Endodermal cell (in vitro differentiated cells): Measurements from ENCODE around the gene WBP1L. TPM values are rescaled to one million over a fixed set of nuclear protein-coding genes. Genes with fewer than 3 reads are reported as not detected.

Experiments
- DNase-seq: peaks from one replicate; pipeline ENCODE4 v3.0.0-alpha.2; 2017
- H3K27ac ChIP-seq: 2 replicates; pipeline ENCODE4 v1.5.1; 2013; ENCODE audit warnings: mild to moderate bottlenecking, low read depth, low read length, moderate library complexity
- H3K27me3 ChIP-seq: 2 replicates; pipeline ENCODE4 v1.6.1; 2013; ENCODE audit warnings: mild to moderate bottlenecking, low read length, moderate library complexity; ENCODE audit not compliant: insufficient read depth, control insufficient read depth, poor library complexity, severe bottlenecking
- H3K36me3 ChIP-seq: 2 replicates; pipeline ENCODE4 v1.7.0; 2013; ENCODE audit warnings: mild to moderate bottlenecking, low read length, moderate library complexity; ENCODE audit not compliant: control insufficient read depth, insufficient read depth
- H3K4me1 ChIP-seq: one replicate; pipeline ENCODE4 v1.7.0; 2013; ENCODE audit warnings: low read length; ENCODE audit not compliant: control insufficient read depth, insufficient read depth
- H3K4me3 ChIP-seq: 2 replicates; pipeline ENCODE4 v1.5.1; 2013; ENCODE audit warnings: mild to moderate bottlenecking, low read length, moderate library complexity
- H3K9ac ChIP-seq: 2 replicates; pipeline ENCODE4 v1.6.1; 2013; ENCODE audit warnings: mild to moderate bottlenecking, low read length, moderate library complexity; ENCODE audit not compliant: poor library complexity, severe bottlenecking; ENCODE audit errors: extremely low read depth
- H3K9me3 ChIP-seq: 2 replicates; pipeline ENCODE4 v1.6.1; 2013; ENCODE audit warnings: mild to moderate bottlenecking, low read length, moderate library complexity; ENCODE audit not compliant: control insufficient read depth
- H3K27ac Mint-ChIP-seq: 2 replicates; pipeline ENCODE4 v1.8.0; 2020; ENCODE audit warnings: mixed read lengths
- H3K27me3 Mint-ChIP-seq: 2 replicates; pipeline ENCODE4 v1.8.0; 2021; ENCODE audit warnings: mild to moderate bottlenecking, mixed read lengths; ENCODE audit not compliant: insufficient read depth
- H3K36me3 Mint-ChIP-seq: 2 replicates; pipeline ENCODE4 v1.8.0; 2020; ENCODE audit warnings: low read depth, mixed read lengths
- H3K4me1 Mint-ChIP-seq: 2 replicates; pipeline ENCODE4 v1.8.0; 2020; ENCODE audit warnings: mixed read lengths
- H3K4me3 Mint-ChIP-seq: 2 replicates; pipeline ENCODE4 v1.8.0; 2020; ENCODE audit warnings: mild to moderate bottlenecking, moderate library complexity, mixed read lengths
- H3K9me3 Mint-ChIP-seq: 2 replicates; pipeline ENCODE4 v1.8.0; 2020; ENCODE audit warnings: mild to moderate bottlenecking, mixed read lengths
- WGBS, 2 experiments: methylation state at CpG; one replicate each; pipeline versions ENCODE4 v1.1.5 to v1.1.7; 2013; ENCODE audit warnings: missing lambda C conversion rate in 2 of 2, mixed read lengths in 1 of 2; ENCODE audit not compliant: insufficient coverage in 1 of 2, insufficient read length in 1 of 2; 5-methylcytosine and 5-hydroxymethylcytosine counted together
- total RNA-seq, 2 donors: library from RNA; stranded (reverse); fragmentation: NEBNext Ultra II Directional in 1 of 2; extraction: Animal tissue kit (Norgen Biotek cat#: 25700) in 1 of 2; gene quantifications; 2 replicates in 1 of 2; 3 replicates in 1 of 2; pipeline ENCODE4 v1.2.1, GENCODE V29; 2021
- TF ChIP-seq, protein P1 (sequence below): fragments of 200-600 bp; sonication (generic); conservative IDR thresholded peaks from 2 replicates; pipeline ENCODE4 v1.5.0; 2021; ENCODE audit warnings: antibody characterized with exemption, mild to moderate bottlenecking

Gene WBP1L
- total RNA-seq, 2 donors from 2014 or later: 23.5 to 25.8 TPM

DNA sequence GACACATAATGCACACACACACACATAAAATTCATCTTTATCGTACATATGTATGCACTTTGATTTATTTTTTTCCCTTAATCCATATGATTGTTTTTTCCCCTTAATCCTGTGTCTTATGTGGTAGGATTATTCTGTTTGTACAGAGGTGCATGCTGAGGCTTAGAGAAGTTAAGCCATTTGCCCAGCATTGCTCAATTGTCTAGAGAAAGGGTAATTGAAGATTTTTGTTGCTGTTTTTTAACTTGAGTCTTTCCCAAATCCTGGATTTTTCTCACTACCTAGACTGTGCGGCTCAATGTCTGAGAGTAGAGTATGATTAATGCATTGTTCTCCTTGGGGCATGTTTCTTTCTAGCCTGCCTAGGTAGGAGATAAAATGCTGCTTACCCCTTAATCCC, 35.0 kb downstream of the WBP1L start:
- no peak overlapping the region for H3K4me3 ChIP-seq
- Mint-ChIP-seq H3K27ac (peak overlapping the region; percentile 16), H3K4me3 (no peak overlapping the region), H3K4me1 (peaks cover 66% of the 10 kb centered on the region), H3K9me3 (no peaks in the 10 kb centered on the region), H3K27me3 (no peaks in the 10 kb centered on the region), H3K36me3 (no peaks in the 10 kb centered on the region)
- WGBS, 2 experiments: 94 to 100% methylated on average over 1 to 2 of the region's 2 CpGs
- H3K9me3 ChIP-seq: no peaks in the 10 kb centered on the region
- H3K4me1 ChIP-seq: peaks cover 35% of the 10 kb centered on the region
- H3K9ac ChIP-seq: no peak overlapping the region
- TF ChIP-seq, protein P1, sequence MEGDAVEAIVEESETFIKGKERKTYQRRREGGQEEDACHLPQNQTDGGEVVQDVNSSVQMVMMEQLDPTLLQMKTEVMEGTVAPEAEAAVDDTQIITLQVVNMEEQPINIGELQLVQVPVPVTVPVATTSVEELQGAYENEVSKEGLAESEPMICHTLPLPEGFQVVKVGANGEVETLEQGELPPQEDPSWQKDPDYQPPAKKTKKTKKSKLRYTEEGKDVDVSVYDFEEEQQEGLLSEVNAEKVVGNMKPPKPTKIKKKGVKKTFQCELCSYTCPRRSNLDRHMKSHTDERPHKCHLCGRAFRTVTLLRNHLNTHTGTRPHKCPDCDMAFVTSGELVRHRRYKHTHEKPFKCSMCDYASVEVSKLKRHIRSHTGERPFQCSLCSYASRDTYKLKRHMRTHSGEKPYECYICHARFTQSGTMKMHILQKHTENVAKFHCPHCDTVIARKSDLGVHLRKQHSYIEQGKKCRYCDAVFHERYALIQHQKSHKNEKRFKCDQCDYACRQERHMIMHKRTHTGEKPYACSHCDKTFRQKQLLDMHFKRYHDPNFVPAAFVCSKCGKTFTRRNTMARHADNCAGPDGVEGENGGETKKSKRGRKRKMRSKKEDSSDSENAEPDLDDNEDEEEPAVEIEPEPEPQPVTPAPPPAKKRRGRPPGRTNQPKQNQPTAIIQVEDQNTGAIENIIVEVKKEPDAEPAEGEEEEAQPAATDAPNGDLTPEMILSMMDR: no peak
- H3K27ac ChIP-seq: no peak overlapping the region
- no peak for DNase-seq
- H3K27me3 ChIP-seq: no peaks in the 10 kb centered on the region
- no peaks in the 10 kb centered on the region for H3K36me3 ChIP-seq

DNA sequence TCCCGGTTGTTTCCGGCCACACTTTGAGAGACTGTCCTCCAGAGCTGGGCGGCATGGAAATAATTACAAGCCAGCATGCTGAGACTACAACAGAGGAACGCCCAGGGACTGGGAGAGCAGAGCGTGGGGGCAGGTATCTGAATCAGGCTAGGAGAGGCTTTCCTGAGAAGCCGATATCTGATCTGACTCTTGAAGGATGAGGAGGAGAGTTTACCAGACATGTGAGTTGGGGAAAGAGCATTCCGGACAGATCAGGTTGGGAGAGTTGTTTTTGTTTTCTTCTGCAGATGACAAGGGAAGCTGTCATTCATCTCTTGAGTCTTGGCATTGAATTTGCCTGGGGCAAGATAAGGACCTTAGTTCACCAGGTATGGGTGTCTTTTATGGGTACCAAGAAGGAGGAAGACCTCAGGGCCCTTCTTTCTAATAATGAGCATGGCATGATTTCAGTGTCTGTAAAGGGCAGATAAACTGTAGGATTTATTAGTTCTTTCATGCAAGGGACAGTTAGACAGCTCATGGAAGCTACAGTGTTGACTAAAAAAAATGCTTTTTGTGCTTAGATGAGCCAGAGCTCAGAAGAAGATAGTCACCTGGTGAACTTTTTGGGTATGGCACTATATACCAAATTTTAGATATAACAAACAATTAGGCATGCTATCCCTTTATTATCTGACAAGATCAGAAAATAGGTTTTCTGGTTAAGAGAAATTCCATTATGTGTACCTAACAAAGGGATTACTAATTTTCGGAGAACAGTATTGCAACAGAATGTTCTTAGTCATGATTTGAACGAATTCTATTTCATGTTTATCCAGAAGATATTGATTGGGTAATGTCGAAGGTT, 36.2 kb downstream of the WBP1L start:
- Mint-ChIP-seq H3K4me3 (no peak overlapping the region), H3K27ac (no peak overlapping the region), H3K4me1 (peaks cover 66% of the 10 kb centered on the region), H3K36me3 (no peaks in the 10 kb centered on the region), H3K9me3 (no peaks in the 10 kb centered on the region), H3K27me3 (no peaks in the 10 kb centered on the region)
- no peaks in the 10 kb centered on the region for H3K9me3 ChIP-seq
- 78 to 85% methylated on average over 9 to 10 of the region's 10 CpGs for WGBS, 2 experiments
- no peak overlapping the region for H3K4me3 ChIP-seq
- no peak overlapping the region for H3K27ac ChIP-seq
- H3K27me3 ChIP-seq: no peaks in the 10 kb centered on the region
- no peaks in the 10 kb centered on the region for H3K36me3 ChIP-seq
- no peak for DNase-seq
- TF ChIP-seq, protein P1: no peak
- H3K4me1 ChIP-seq: peaks cover 35% of the 10 kb centered on the region
- H3K9ac ChIP-seq: no peak overlapping the region

GRCh38 chr10:102780527-102780808, 36.7 kb downstream of the WBP1L start:
- no peaks in the 10 kb centered on the region for H3K9me3 Mint-ChIP-seq
- no peak for DNase-seq
- no peak overlapping the region for H3K27ac ChIP-seq

More at GRCh38 chr10:102780527-102780808, 36.7 kb downstream of the WBP1L start:
- H3K9ac ChIP-seq: no peak overlapping the region
- TF ChIP-seq, protein P1: no peak
- no peaks in the 10 kb centered on the region for H3K9me3 ChIP-seq
- Mint-ChIP-seq H3K27ac (no peak overlapping the region), H3K36me3 (no peaks in the 10 kb centered on the region), H3K27me3 (no peaks in the 10 kb centered on the region), H3K4me3 (no peak overlapping the region), H3K4me1 (peaks cover 62% of the 10 kb centered on the region)
- H3K36me3 ChIP-seq: no peaks in the 10 kb centered on the region
- H3K27me3 ChIP-seq: no peaks in the 10 kb centered on the region
- no peak overlapping the region for H3K4me3 ChIP-seq
- peaks cover 31% of the 10 kb centered on the region for H3K4me1 ChIP-seq
- WGBS, 2 experiments: 94 to 100% methylated on average over 1 of the region's 1 CpG
